K562 (cell line): ENCODE measurements around the gene COG3. TPM values are rescaled to one million over a fixed set of nuclear protein-coding genes. Genes with fewer than 3 reads are reported as not detected.

Experiments used
- ATAC-seq: fragments of 200-7000 bp; cut with Tn5 transposase; 3 replicates; pipeline ENCODE4 v1.9.1; 2020; ENCODE audit warnings: moderate library complexity
- BruUV-seq: library from RNA; stranded (reverse); fragments of 400-500 nt; replicated peaks from 2 replicates; lab custom pipeline; 2021; lab: Mats Ljungman, UMichigan
- CTCF ChIA-PET: fragments of 300-600 bp; formaldehyde crosslinking; extraction: SDS; loops from one replicate; lab custom pipeline; 2021; ENCODE audit warnings: low intra/inter-chr PET ratio; lab: Yijun Ruan, JAX
- POLR2A ChIA-PET: fragments of 300-600, 350-650 bp; sonication (Branson Sonifier 250); formaldehyde crosslinking; extraction: SDS; loops from one replicate; lab custom pipeline; 2021; ENCODE audit warnings: antibody characterized with exemption, inconsistent platforms; lab: Yijun Ruan, JAX
- DNase-seq, 4 experiments: peaks; one replicate each; pipeline versions ENCODE4 v3.0.0 to v3.0.0-alpha.2; 2011 to 2018; ENCODE audit warnings: low spot score in 3 of 4, mixed read lengths in 3 of 4; ENCODE audit errors: extremely low read depth in 1 of 4
- FAIRE-seq: peaks from 2 replicates; lab custom pipeline; 2011; peaks lifted over from hg19 to GRCh38; lab: Jason Lieb, UNC
- H2AFZ ChIP-seq: 2 replicates; pipeline ENCODE4 v1.6.0; 2011; ENCODE audit warnings: low read depth, low read length, control low read depth, inconsistent platforms
- H3K27ac ChIP-seq: fragments of 200-600 bp; 3 replicates; pipeline ENCODE4 v1.8.0; 2011; ENCODE audit warnings: low read depth, mild to moderate bottlenecking, control low read depth, inconsistent platforms, low read length, moderate library complexity, mixed read lengths; ENCODE audit errors: extremely low read depth
- H3K27me3 ChIP-seq, 2 experiments: fragments of 300-600 bp in 1 of 2; 2 replicates in 1 of 2; 3 replicates in 1 of 2; pipeline versions ENCODE4 v1.6.0 to v1.8.0; 2011; ENCODE audit warnings: inconsistent platforms in 2 of 2, low read length in 2 of 2, mild to moderate bottlenecking in 1 of 2, mixed read lengths in 1 of 2, moderate library complexity in 1 of 2; ENCODE audit not compliant: control insufficient read depth in 2 of 2, insufficient read depth in 2 of 2
- H3K36me3 ChIP-seq: fragments of 300-600 bp; 3 replicates; pipeline ENCODE4 v1.8.0; 2011; ENCODE audit warnings: mild to moderate bottlenecking, low read length, inconsistent platforms; ENCODE audit not compliant: control insufficient read depth, insufficient read depth
- H3K4me1 ChIP-seq, 2 experiments: fragments of 200-600 bp in 1 of 2; replicated peaks in 1 of 2; 2 replicates in 1 of 2; 3 replicates in 1 of 2; pipeline versions ENCODE4 v1.5.1 to v1.8.0; 2011; ENCODE audit warnings: inconsistent platforms in 2 of 2, low read length in 2 of 2, mild to moderate bottlenecking in 1 of 2, mixed read lengths in 1 of 2, moderate library complexity in 1 of 2; ENCODE audit not compliant: control insufficient read depth in 2 of 2, insufficient read depth in 2 of 2
- H3K4me2 ChIP-seq: 2 replicates; pipeline ENCODE4 v1.6.1; 2011; ENCODE audit warnings: low read length, control low read depth, inconsistent platforms, mixed read lengths; ENCODE audit not compliant: insufficient read depth
- H3K4me3 ChIP-seq: fragments of 200-600 bp; sonication (generic), shearing (Covaris generic); 2 replicates; pipeline ENCODE4 v1.5.1; 2016; ENCODE audit warnings: control low read depth, inconsistent platforms
- H3K79me2 ChIP-seq: fragments of 200-600 bp; 3 replicates; pipeline ENCODE4 v1.8.0; 2011; ENCODE audit warnings: low read length, inconsistent platforms; ENCODE audit not compliant: control insufficient read depth, insufficient read depth
- H3K9ac ChIP-seq, 2 experiments: 2 replicates each; pipeline versions ENCODE4 v1.6.0 to v1.6.1; 2011; ENCODE audit warnings: low read depth in 2 of 2, low read length in 2 of 2, control low read depth in 1 of 2, inconsistent platforms in 1 of 2, mild to moderate bottlenecking in 1 of 2, mixed read lengths in 1 of 2; ENCODE audit not compliant: insufficient read depth in 1 of 2
- H3K9me1 ChIP-seq: one replicate; pipeline ENCODE4 v1.6.0; 2011; ENCODE audit warnings: inconsistent platforms, mild to moderate bottlenecking, low read length, moderate library complexity; ENCODE audit not compliant: control insufficient read depth, insufficient read depth
- H3K9me3 ChIP-seq: replicated peaks from 2 replicates; pipeline ENCODE4 v1.5.1; 2011; ENCODE audit warnings: low read depth, low read length, inconsistent platforms; ENCODE audit not compliant: control insufficient read depth, insufficient read depth
- H4K20me1 ChIP-seq: replicated peaks from 2 replicates; pipeline ENCODE4 v1.6.1; 2011; ENCODE audit warnings: low read length, inconsistent platforms, mixed read lengths; ENCODE audit not compliant: control insufficient read depth, insufficient read depth
- ELF1 ChIP-seq: fragments of 200-800 bp; sonication (Bioruptor generic); IDR thresholded peaks from 2 replicates; pipeline ENCODE4 v1.6.1; 2016; ENCODE audit warnings: missing genetic modification characterization, missing compliant biosample characterization
- FOXP1 ChIP-seq: sonication (generic); formaldehyde crosslinking; IDR thresholded peaks from 2 replicates; pipeline ENCODE4 v1.8.0; 2022; ENCODE audit warnings: mild to moderate bottlenecking, missing genetic modification reagents
- HDAC3 ChIP-seq: fragments of 450-650 bp; IDR thresholded peaks from 2 replicates; pipeline ENCODE4 v1.6.1; 2018; ENCODE audit warnings: borderline replicate concordance, mild to moderate bottlenecking, moderate library complexity; ENCODE audit not compliant: partially characterized antibody
- MECOM ChIP-seq: fragments of 250-450 bp; sonication (Bioruptor Pico); IDR thresholded peaks from 2 replicates; pipeline ENCODE4 v1.8.0; 2022; ENCODE audit warnings: inconsistent platforms
- MTA2 ChIP-seq: fragments of 450-650 bp; IDR thresholded peaks from 2 replicates; pipeline ENCODE4 v1.6.1; 2016; ENCODE audit warnings: low read depth
- NR4A1 ChIP-seq, 2 experiments: fragments of 250-450 bp in 1 of 2; fragments of 450-650 bp in 1 of 2; sonication (Bioruptor Pico) in 1 of 2; IDR thresholded peaks; 2 replicates each; pipeline versions ENCODE4 v1.4.0 to v1.6.1; 2016 to 2020; ENCODE audit warnings: mild to moderate bottlenecking in 2 of 2, missing compliant biosample characterization in 1 of 2, missing genetic modification characterization in 1 of 2, moderate library complexity in 1 of 2
- ZNF707 ChIP-seq: fragments of 250-450 bp; sonication (Bioruptor Pico); conservative IDR thresholded peaks from 2 replicates; pipeline ENCODE4 v1.8.0; 2022; ENCODE audit warnings: inconsistent platforms, mild to moderate bottlenecking, moderate library complexity
- WGBS: fragments of 100-300 bp; shearing (Covaris generic); methylation state at CpG from one replicate; pipeline ENCODE4 v1.1.6; 2016; ENCODE audit warnings: low coverage, mixed read lengths; ENCODE audit not compliant: insufficient coverage; ENCODE audit errors: missing lambda C conversion rate; 5-methylcytosine and 5-hydroxymethylcytosine counted together
- in situ Hi-C: fragments of 300-500 bp; cut with MboI; formaldehyde crosslinking; loops from 4 replicates; pipeline ENCODE4 v1.15.0; 2018; ENCODE audit warnings: inconsistent platforms, mixed read lengths
- intact Hi-C: fragments of 100-400 bp; cut with micrococcal nuclease; formaldehyde crosslinking; loops from 2 replicates; pipeline ENCODE4 v1.14.2; 2022
- polyA plus RNA-seq, 8 experiments: library from polyadenylated mRNA; depleted of rRNA in 4 of 8; stranded (reverse) in 5 of 8; unstranded in 3 of 8; fragments of >200 nt; fragmentation: Nextera tagmentation in 2 of 8; fragmentation: Illumina TruSeq in 1 of 8; extraction: Ambion mirVana in 2 of 8; extraction: Trizol in 1 of 8; gene quantifications; 2 replicates each; pipeline versions ENCODE4 v1.2.1 to v1.2.3, GENCODE V29; 2011 to 2014; ENCODE audit warnings: inconsistent platforms in 1 of 8, missing spikeins in 1 of 8
- total RNA-seq, 7 experiments: library from RNA; depleted of rRNA in 6 of 7; stranded (reverse); fragments of >200 nt in 6 of 7; fragmentation: Illumina TruSeq in 2 of 7; extraction: Trizol in 2 of 7; gene quantifications; 2 replicates each; pipeline versions ENCODE4 v1.2.1 to v1.2.3, GENCODE V29; 2011 to 2021; ENCODE audit warnings: low replicate concordance in 1 of 7
- TF ChIP-seq, protein P1 (sequence below), 2 experiments: fragments of 450-650 bp; IDR thresholded peaks; 2 replicates each; pipeline ENCODE4 v1.6.1; 2016
- TF ChIP-seq, protein P2 (sequence below): fragments of 250-450 bp; sonication (Bioruptor Pico); IDR thresholded peaks from 2 replicates; pipeline ENCODE4 v1.9.0; 2021; ENCODE audit warnings: mild to moderate bottlenecking
- TF ChIP-seq, protein P3 (sequence below): fragments of 450-650 bp; IDR thresholded peaks from 2 replicates; pipeline ENCODE4 v1.6.1; 2016; ENCODE audit warnings: antibody characterized with exemption

The COG3 gene
- total and polyA plus RNA-seq, 9 of the 15 experiments (the other 6 are each of a cell fraction or from before 2014, with no cell fraction given): 3.9 to 22.9 (median 14.5) TPM

DNA sequence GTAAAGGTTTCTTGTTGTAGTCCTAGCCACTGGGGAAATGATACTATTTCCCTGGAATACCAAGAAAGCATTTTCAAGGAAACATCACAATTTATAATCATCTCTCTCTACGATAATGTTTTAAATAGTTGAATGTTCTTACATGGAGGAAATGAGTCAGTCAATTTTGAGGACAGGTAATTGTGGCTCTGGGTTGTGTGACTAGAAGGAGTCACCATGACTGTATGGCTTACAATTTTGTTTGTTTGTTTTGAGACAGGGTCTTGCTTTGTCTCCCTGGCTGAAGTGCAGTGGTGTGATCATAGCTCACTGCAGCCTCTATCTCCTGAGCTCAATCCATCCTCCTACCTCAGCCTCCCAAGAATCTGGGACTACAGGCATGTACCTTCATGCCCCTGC, 47.4 kb downstream of the COG3 start:
- DNase-seq (no peak), ATAC-seq (no peak), FAIRE-seq (no peak)
- no peak overlapping the region for H3K27ac ChIP-seq
- no peak overlapping the region for H3K9ac ChIP-seq
- BruUV-seq: no TSS peak
- ChIA-PET POLR2A (interaction anchor here (0.8 kb wide), 1 partner anchor 86 kb away, joined by 3 read pairs; no protein-coding TSS in a partner anchor), CTCF (interaction anchor here (1.5 kb wide), 1 partner anchor 809 kb away, joined by 4 read pairs; no protein-coding TSS in a partner anchor)
- in situ Hi-C loops (no loop called here), intact Hi-C loops (no loop called here)
- no peaks in the 10 kb centered on the region for H4K20me1 ChIP-seq
- WGBS: 75% methylated on average over 1 of the region's 1 CpG
- peaks cover 54% of the 10 kb centered on the region for H3K36me3 ChIP-seq
- TF ChIP-seq, protein P1, sequence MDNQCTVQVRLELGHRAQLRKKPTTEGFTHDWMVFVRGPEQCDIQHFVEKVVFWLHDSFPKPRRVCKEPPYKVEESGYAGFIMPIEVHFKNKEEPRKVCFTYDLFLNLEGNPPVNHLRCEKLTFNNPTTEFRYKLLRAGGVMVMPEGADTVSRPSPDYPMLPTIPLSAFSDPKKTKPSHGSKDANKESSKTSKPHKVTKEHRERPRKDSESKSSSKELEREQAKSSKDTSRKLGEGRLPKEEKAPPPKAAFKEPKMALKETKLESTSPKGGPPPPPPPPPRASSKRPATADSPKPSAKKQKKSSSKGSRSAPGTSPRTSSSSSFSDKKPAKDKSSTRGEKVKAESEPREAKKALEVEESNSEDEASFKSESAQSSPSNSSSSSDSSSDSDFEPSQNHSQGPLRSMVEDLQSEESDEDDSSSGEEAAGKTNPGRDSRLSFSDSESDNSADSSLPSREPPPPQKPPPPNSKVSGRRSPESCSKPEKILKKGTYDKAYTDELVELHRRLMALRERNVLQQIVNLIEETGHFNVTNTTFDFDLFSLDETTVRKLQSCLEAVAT (IDR thresholded peaks at IDR 0.05): no peak
- TF ChIP-seq NR4A1 (CRISPR knock-in tag; IDR thresholded peaks at IDR 0.05) (no peak), NR4A1 (tag; IDR thresholded peaks at IDR 0.05) (no peak), HDAC3 (no peak), FOXP1 (CRISPR knock-in tag) (no peak), MECOM (CRISPR knock-in tag) (no peak), ZNF707 (CRISPR knock-in tag) (no peak), MTA2 (no peak), ELF1 (tag) (no peak)
- TF ChIP-seq, protein P2, sequence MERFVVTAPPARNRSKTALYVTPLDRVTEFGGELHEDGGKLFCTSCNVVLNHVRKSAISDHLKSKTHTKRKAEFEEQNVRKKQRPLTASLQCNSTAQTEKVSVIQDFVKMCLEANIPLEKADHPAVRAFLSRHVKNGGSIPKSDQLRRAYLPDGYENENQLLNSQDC (CRISPR knock-in tag): no peak
- TF ChIP-seq, protein P3, sequence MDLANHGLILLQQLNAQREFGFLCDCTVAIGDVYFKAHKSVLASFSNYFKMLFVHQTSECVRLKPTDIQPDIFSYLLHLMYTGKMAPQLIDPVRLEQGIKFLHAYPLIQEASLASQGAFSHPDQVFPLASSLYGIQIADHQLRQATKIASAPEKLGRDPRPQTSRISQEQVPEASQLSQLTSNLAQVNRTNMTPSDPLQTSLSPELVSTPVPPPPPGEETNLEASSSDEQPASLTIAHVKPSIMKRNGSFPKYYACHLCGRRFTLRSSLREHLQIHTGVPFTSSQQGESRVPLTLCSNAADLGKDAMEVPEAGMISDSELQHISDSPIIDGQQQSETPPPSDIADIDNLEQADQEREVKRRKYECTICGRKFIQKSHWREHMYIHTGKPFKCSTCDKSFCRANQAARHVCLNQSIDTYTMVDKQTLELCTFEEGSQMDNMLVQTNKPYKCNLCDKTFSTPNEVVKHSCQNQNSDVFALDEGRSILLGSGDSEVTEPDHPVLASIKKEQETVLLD: no peak
- no peak overlapping the region for H2AFZ ChIP-seq
- H3K9me1 ChIP-seq: no peaks in the 10 kb centered on the region
- H3K27me3 ChIP-seq: no peaks in the 10 kb centered on the region
- no peaks in the 10 kb centered on the region for H3K4me1 ChIP-seq
- no peaks in the 10 kb centered on the region for H3K9me3 ChIP-seq
- H3K4me3 ChIP-seq: no peak overlapping the region
- H3K79me2 ChIP-seq: no peaks in the 10 kb centered on the region
- H3K4me2 ChIP-seq: no peak overlapping the region
